Kidney (tissue), 14 donors: ENCODE measurements around the gene APOBR. TPM values are rescaled to one million over a fixed set of nuclear protein-coding genes. Genes with fewer than 3 reads are reported as not detected.
A peak's percentile ranks its signal among the peaks of the same experiment; 100 is the strongest.

ENCODE experiments used
- DNase-seq, 5 donors: peaks; one replicate each; pipeline ENCODE4 v3.0.0-alpha.2; 2013 to 2020
- FAIRE-seq: peaks from 2 replicates; lab custom pipeline; 2012; peaks lifted over from hg19 to GRCh38; lab: Jason Lieb, UNC
- H3K27ac ChIP-seq, 2 donors: one replicate each; pipeline ENCODE4 v1.7.0; 2013; ENCODE audit warnings: low read depth in 2 of 2, low read length in 2 of 2, inconsistent platforms in 1 of 2
- H3K27me3 ChIP-seq: one replicate; pipeline ENCODE4 v1.7.1; 2013; ENCODE audit warnings: low read length, inconsistent platforms; ENCODE audit not compliant: control insufficient read depth, insufficient read depth
- H3K36me3 ChIP-seq, 3 donors: one replicate each; pipeline versions ENCODE4 v1.7.0 to v1.7.1; 2013; ENCODE audit warnings: low read length in 3 of 3, control low read depth in 1 of 3, inconsistent platforms in 1 of 3; ENCODE audit not compliant: insufficient read depth in 3 of 3, control insufficient read depth in 2 of 3
- H3K4me1 ChIP-seq, 3 donors: one replicate each; pipeline versions ENCODE4 v1.7.0 to v1.7.1; 2013; ENCODE audit warnings: low read length in 3 of 3, inconsistent platforms in 1 of 3, low read depth in 1 of 3; ENCODE audit not compliant: control insufficient read depth in 2 of 3, insufficient read depth in 2 of 3
- H3K4me3 ChIP-seq, 3 donors: one replicate each; pipeline versions ENCODE4 v1.7.0 to v1.8.1; 2013; ENCODE audit warnings: low read length in 3 of 3, control low read depth in 1 of 3, inconsistent platforms in 1 of 3
- H3K9ac ChIP-seq, 3 donors: one replicate each; pipeline versions ENCODE4 v1.7.0 to v1.7.1; 2013; ENCODE audit warnings: low read length in 3 of 3, control low read depth in 1 of 3, inconsistent platforms in 1 of 3
- H3K9me3 ChIP-seq, 3 donors: one replicate each; pipeline versions ENCODE4 v1.7.0 to v1.7.1; 2013; ENCODE audit warnings: low read length in 3 of 3, control low read depth in 1 of 3, inconsistent platforms in 1 of 3; ENCODE audit not compliant: control insufficient read depth in 2 of 3, insufficient read depth in 1 of 3
- intact Hi-C: fragments of 100-400 bp; cut with DNase I; formaldehyde crosslinking; loops from one replicate; pipeline ENCODE4 v1.11.1; 2022
- polyA plus RNA-seq: library from polyadenylated mRNA; stranded (reverse); fragments of 350-450 nt; fragmentation: Illumina TruSeq; extraction: RNeasy Lipid Tissue Mini Kit (QIAGEN cat#74804); gene quantifications from one replicate; pipeline ENCODE4 v1.2.3, GENCODE V29; 2014; ENCODE audit warnings: low read depth, low replicate concordance; ENCODE audit not compliant: insufficient read depth
- total RNA-seq: library from RNA; stranded (reverse); fragmentation: NEBNext Ultra II Directional; extraction: Animal tissue kit (Norgen Biotek cat#: 25700); gene quantifications from one replicate; pipeline ENCODE4 v1.2.1, GENCODE V29; 2021
- TF ChIP-seq, protein P1 (sequence below): IDR thresholded peaks from 3 replicates; pipeline ENCODE4 v1.5.1; 2012; ENCODE audit warnings: mild to moderate bottlenecking, moderate library complexity, borderline replicate concordance; ENCODE audit not compliant: insufficient read depth; ENCODE audit errors: extremely low read depth
- donor health status: control.
- donor health status: control.
- donor health status: control.
- donor health status: control.
- donor health status: control.
- donor health status: DM: yes; HTN: yes; CAD: no.
- donor health status: Normal renal cell carcinoma (clear cell type).

The APOBR gene
- total and polyA plus RNA-seq, 2 donors from 2014 or later: 0.45 to 3.2 TPM

DNA sequence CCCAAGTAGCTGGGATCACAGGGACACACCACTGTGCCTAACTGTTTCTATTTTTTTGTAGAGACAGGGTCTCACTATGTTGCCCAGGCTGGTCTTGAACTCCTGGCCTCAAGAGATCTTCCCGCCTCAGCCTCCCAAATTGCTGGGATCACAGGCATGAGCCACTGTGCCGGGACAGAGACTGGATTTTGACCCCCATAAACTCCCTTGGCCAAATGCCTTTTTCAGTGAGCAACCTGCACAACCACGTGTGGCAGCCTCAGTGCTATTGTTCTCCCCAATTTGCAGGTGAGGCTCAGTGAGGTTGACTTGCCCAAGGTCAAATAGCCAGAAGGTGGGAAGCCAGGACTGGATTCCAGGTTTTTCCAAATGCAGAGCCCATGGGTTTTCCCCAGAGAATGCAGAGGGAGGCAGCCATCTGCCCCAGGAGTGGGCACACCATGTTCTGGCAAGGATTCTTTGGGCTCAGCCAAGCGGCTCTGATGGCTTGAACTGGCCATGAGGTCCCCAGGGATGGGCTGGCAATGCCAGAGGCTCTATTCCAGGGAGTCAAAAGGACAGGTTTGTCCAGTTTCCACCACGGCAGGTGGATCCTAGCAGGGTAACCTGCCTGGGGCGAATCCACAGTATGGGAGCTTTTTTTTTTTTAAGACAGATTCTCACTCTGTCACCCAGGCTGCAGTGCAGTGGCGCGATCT, 10.4 kb downstream of the APOBR start:
- Histone ChIP-seq H3K27ac (no peak overlapping the region), H3K36me3 (no peaks in the 10 kb centered on the region), H3K4me1 (peaks cover 0 to 6% (median 0%) of the 10 kb centered on the region in 3 donors), H3K27me3 (no peaks in the 10 kb centered on the region), H3K9ac (no peak overlapping the region), H3K9me3 (no peaks in the 10 kb centered on the region), H3K4me3 (no peak overlapping the region)
- intact Hi-C loops: no loop called here
- FAIRE-seq (no peak), DNase-seq (peak in 4 of 5 donors; percentile 22 to 90 (median 32))
- TF ChIP-seq, protein P1, sequence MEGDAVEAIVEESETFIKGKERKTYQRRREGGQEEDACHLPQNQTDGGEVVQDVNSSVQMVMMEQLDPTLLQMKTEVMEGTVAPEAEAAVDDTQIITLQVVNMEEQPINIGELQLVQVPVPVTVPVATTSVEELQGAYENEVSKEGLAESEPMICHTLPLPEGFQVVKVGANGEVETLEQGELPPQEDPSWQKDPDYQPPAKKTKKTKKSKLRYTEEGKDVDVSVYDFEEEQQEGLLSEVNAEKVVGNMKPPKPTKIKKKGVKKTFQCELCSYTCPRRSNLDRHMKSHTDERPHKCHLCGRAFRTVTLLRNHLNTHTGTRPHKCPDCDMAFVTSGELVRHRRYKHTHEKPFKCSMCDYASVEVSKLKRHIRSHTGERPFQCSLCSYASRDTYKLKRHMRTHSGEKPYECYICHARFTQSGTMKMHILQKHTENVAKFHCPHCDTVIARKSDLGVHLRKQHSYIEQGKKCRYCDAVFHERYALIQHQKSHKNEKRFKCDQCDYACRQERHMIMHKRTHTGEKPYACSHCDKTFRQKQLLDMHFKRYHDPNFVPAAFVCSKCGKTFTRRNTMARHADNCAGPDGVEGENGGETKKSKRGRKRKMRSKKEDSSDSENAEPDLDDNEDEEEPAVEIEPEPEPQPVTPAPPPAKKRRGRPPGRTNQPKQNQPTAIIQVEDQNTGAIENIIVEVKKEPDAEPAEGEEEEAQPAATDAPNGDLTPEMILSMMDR: no peak

DNA sequence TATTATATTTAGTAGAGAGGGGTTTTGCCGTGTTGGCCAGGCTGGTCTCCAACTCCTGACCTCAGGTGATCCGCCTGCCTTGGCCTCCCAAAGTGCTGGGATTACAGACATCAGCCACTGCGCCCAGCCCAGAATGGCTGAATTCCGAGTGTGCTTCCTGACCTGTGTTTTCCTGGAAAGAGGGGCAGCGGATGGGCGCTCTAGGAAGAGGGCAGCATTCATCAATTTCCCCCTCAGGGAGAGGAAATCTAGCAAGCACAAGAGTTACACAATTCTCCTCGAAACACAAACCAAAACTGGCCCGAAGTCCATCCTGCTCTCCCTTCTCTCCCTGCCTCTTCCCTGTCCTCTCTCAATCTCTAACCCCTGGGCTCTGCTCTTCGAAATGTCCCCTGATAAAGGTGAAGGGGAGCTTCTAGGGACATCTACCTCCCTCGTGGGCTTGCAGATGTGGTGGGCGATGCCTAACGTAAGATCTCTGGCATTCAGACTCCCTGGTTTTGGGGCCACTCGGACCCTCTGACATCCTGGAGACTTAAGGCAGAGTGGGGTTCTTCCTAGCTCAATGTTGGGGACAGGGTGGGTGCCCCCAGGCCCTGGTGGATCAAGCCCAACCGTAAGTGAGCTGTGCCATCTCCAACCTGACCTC, 11.2 kb downstream of the APOBR start:
- H3K4me3 ChIP-seq: no peak overlapping the region
- H3K27ac ChIP-seq: no peak overlapping the region
- FAIRE-seq (no peak), DNase-seq (no peak)
- no peak overlapping the region for H3K9ac ChIP-seq
- H3K9me3 ChIP-seq: no peaks in the 10 kb centered on the region
- H3K4me1 ChIP-seq: peaks cover 0 to 6% (median 0%) of the 10 kb centered on the region in 3 donors
- H3K36me3 ChIP-seq: no peaks in the 10 kb centered on the region
- H3K27me3 ChIP-seq: no peaks in the 10 kb centered on the region
- TF ChIP-seq, protein P1: no peak
- intact Hi-C loops: no loop called here

DNA sequence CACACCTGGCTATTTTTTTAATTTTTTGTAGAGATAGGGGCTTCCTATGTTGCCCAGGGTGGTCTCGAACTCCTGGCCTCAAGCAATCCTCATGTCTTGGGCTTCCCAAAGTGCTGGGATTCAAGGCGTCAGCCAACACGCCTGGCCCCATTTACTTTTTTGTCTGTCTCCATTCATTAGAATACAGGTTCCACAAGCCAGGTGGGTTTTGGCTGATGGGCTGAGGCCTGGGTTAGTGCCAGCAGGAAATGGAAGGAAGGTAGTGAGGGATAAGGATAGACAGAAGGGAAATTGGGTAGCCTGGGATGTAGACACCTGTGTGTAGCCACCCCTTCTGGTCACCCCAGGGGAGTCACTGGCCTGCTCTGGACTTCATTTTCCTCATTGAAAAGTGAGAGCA, 16.6 kb downstream of the APOBR start:
- Histone ChIP-seq H3K9me3 (no peaks in the 10 kb centered on the region), H3K4me3 (no peak overlapping the region), H3K9ac (no peak overlapping the region), H3K4me1 (no peaks in the 10 kb centered on the region), H3K36me3 (no peaks in the 10 kb centered on the region), H3K27me3 (no peaks in the 10 kb centered on the region), H3K27ac (no peak overlapping the region)
- TF ChIP-seq, protein P1: no peak
- intact Hi-C loops: no loop called here
- DNase-seq (no peak), FAIRE-seq (no peak)
